Gastroesophageal sphincter (tissue), 3 donors: ENCODE measurements around the gene KBTBD6.

Experiments used
- CTCF ChIP-seq, 4 experiments: fragments of 200-600 bp in 2 of 4; fragments of 450-650 bp in 2 of 4; sonication (generic) in 1 of 4; IDR thresholded peaks; one replicate each; pipeline ENCODE4 v1.5.1; 2017 to 2019; ENCODE audit warnings: antibody characterized with exemption in 4 of 4, mild to moderate bottlenecking in 2 of 4, moderate library complexity in 2 of 4
- EP300 ChIP-seq: sonication (generic); formaldehyde crosslinking; IDR thresholded peaks from one replicate; pipeline ENCODE4 v1.6.1; 2017; ENCODE audit warnings: antibody characterized with exemption, mild to moderate bottlenecking

- TF ChIP-seq CTCF (IDR thresholded peaks at IDR 0.05) (no peak), EP300 (no peak)
Measured at GRCh38 chr13:41139296-41139966, 6.8 kb upstream of the KBTBD6 start.
